Measurements from ENCODE around the gene INPP5A. TPM values are rescaled to one million over a fixed set of nuclear protein-coding genes. Genes with fewer than 3 reads are reported as not detected.

The INPP5A gene
- total RNA-seq, 1 donor from 2014 or later = 35.4 TPM

GRCh38 chr10:132755166-132755711 lies 217.7 kb downstream of the INPP5A start:
- DNase-seq (ENCODE audit: low read depth, low spot score) = no peak
- Mint-ChIP-seq H3K27ac (ENCODE audit: unreplicated experiment) (no peak overlapping the region), H3K27me3 (ENCODE audit: low read depth) (peaks cover 10% of the 10 kb centered on the region), H3K4me1 (no peaks in the 10 kb centered on the region), H3K4me3 (no peak overlapping the region), H3K36me3 (ENCODE audit: low read depth) (peaks cover 22% of the 10 kb centered on the region), H3K9me3 (peaks cover 6% of the 10 kb centered on the region)
- TF ChIP-seq CTCF (conservative IDR thresholded peaks at IDR 0.05) = no peak

- Mint-ChIP-seq H3K4me1 (no peaks in the 10 kb centered on the region), H3K36me3 (ENCODE audit: low read depth) (peaks cover 24% of the 10 kb centered on the region), H3K9me3 (peaks cover 6% of the 10 kb centered on the region), H3K27ac (ENCODE audit: unreplicated experiment) (no peak overlapping the region), H3K4me3 (no peak overlapping the region), H3K27me3 (ENCODE audit: low read depth) (peaks cover 6% of the 10 kb centered on the region)
- no peak for TF ChIP-seq CTCF (conservative IDR thresholded peaks at IDR 0.05)
- DNase-seq (ENCODE audit: low read depth, low spot score) = no peak
These were observed 219.0 kb downstream of the INPP5A start for GRCh38 chr10:132756591-132756990.

- no peak overlapping the region for H3K4me3 Mint-ChIP-seq
- DNase-seq (ENCODE audit: low read depth, low spot score) = no peak
- peaks cover 28% of the 10 kb centered on the region for H3K36me3 Mint-ChIP-seq (ENCODE audit: low read depth)
- TF ChIP-seq CTCF (conservative IDR thresholded peaks at IDR 0.05) = no peak
- H3K27ac Mint-ChIP-seq (ENCODE audit: unreplicated experiment) = no peak overlapping the region
- peaks cover 3% of the 10 kb centered on the region for H3K27me3 Mint-ChIP-seq (ENCODE audit: low read depth)
- H3K4me1 Mint-ChIP-seq = no peaks in the 10 kb centered on the region
- peaks cover 9% of the 10 kb centered on the region for H3K9me3 Mint-ChIP-seq
These were observed 219.6 kb downstream of the INPP5A start for GRCh38 chr10:132757171-132757570.

- TF ChIP-seq CTCF (conservative IDR thresholded peaks at IDR 0.05) = no peak
- Mint-ChIP-seq H3K4me1 (no peaks in the 10 kb centered on the region), H3K36me3 (ENCODE audit: low read depth) (peaks cover 33% of the 10 kb centered on the region), H3K27me3 (ENCODE audit: low read depth) (peaks cover 3% of the 10 kb centered on the region), H3K4me3 (no peak overlapping the region), H3K27ac (ENCODE audit: unreplicated experiment) (no peak overlapping the region), H3K9me3 (peaks cover 9% of the 10 kb centered on the region)
- no peak for DNase-seq (ENCODE audit: low read depth, low spot score)
These were observed 221.3 kb downstream of the INPP5A start for GRCh38 chr10:132758865-132759264.

GRCh38 chr10:132761395-132762060 lies 223.9 kb downstream of the INPP5A start:
- Mint-ChIP-seq H3K27me3 (ENCODE audit: low read depth) (peaks cover 10% of the 10 kb centered on the region), H3K4me3 (no peak overlapping the region), H3K36me3 (ENCODE audit: low read depth) (peaks cover 21% of the 10 kb centered on the region), H3K4me1 (no peaks in the 10 kb centered on the region), H3K9me3 (peaks cover 2% of the 10 kb centered on the region), H3K27ac (ENCODE audit: unreplicated experiment) (no peak overlapping the region)
- TF ChIP-seq CTCF (conservative IDR thresholded peaks at IDR 0.05) = no peak
- DNase-seq (ENCODE audit: low read depth, low spot score) = no peak
